ENCODE data around the gene TMEM236.

The TMEM236 gene

GRCh38 chr10:17820943-17821342 lies 68.9 kb downstream of the TMEM236 start:
- DNase-seq (ENCODE audit: low read depth in 3 of 3), result no peak

DNA sequence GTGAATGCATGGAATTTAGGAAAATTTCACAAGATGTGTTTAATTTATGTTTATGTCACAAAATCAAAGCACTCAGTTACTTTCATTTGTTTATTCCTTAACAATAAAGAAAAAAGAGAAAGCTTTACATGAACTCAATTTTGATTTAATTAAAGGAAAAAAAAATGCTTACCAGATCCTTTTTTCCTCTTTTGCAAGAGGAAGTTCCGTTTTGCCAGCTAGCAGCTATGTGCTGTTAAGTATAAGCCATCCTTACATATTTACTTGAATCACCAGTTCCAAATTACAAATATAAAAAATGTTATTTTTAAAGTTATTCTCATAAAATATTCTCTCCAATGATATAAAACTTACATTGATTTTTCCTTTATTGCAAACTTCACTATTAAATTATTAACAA lies 69.9 kb downstream of the TMEM236 start:
- no peak for DNase-seq (ENCODE audit: low read depth in 3 of 3)

DNA sequence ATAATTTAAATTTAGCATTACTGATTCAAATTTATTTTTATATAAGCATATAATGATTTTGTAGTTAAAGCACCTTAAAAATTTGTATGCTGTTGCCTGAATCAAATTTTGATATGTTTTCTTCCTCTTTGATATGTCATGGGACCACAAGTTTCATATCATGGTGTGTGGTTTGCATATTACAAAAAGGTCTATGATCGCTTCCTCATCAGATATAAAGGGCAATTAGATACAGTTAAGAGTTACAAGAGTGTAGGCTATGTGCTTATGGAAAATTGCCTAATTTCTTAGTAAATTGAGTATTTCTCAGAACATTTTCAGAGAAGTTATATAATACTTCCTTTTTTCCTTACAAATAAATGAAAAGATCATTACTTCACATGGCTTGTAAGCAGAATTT lies 79.3 kb downstream of the TMEM236 start:
- DNase-seq (ENCODE audit: low read depth in 3 of 3), result no peak

GRCh38 chr10:17831896-17832295 lies 79.9 kb downstream of the TMEM236 start:
- DNase-seq (ENCODE audit: low read depth in 3 of 3), result no peak

DNA sequence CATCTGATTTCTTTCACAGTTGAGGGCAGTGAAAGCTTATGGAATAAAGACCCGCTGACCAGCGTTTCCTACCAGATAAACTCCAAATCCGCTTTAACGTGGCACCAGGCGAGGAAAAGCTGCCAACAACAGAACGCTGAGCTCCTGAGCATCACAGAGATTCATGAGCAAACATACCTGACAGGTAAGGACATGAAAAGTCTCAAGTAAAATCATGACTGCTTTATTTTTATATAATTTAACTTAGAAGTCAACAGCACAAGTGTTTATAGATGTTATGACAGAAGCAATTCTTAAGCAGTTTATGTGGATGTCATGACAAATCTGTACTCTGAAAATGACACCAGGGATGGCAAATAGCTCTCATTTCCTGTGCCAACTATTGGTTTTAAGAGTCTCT lies 81.7 kb downstream of the TMEM236 start:
- DNase-seq (ENCODE audit: low read depth in 3 of 3), result no peak

DNA sequence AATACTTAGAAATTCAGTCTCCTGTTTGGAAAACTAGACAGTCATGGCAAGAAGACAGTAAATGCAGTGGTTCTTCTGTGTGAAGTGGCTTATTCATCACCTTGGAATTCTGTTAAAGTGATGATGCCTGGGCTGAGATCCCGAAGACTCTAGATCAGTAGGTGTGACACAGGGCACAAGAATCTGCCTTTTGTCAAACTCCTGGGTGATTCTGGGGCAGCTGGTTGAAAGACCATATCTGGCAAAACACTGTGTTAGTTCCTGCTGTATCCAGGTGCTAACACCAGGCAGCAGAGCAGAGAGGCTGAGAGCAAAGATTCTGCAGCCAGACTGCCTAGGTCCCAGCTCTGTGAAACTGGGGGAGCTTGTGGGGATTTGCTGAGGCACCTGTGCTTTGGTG lies 83.7 kb downstream of the TMEM236 start:
- DNase-seq (ENCODE audit: low read depth in 3 of 3), result no peak

DNA sequence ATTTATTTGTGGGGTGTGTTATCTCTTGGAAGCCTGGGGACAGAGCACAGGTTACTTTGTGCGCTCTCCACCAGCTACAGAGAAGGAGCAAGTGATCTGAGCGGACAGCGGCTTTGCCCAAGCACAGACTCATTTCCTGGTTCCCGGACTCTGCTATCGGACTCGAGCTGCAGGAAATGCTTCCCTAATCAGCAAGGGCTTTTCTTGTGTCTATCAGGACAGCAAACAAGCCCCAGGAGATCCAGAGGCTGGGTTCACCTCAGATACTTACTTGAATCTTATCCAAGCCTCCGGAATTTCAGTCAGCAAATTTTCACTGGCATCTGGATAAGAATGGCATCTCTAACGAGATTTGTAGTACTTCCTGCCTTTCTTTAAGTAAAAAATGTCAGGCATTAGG lies 84.9 kb downstream of the TMEM236 start:
- no peak for DNase-seq (ENCODE audit: low read depth in 3 of 3)

DNA sequence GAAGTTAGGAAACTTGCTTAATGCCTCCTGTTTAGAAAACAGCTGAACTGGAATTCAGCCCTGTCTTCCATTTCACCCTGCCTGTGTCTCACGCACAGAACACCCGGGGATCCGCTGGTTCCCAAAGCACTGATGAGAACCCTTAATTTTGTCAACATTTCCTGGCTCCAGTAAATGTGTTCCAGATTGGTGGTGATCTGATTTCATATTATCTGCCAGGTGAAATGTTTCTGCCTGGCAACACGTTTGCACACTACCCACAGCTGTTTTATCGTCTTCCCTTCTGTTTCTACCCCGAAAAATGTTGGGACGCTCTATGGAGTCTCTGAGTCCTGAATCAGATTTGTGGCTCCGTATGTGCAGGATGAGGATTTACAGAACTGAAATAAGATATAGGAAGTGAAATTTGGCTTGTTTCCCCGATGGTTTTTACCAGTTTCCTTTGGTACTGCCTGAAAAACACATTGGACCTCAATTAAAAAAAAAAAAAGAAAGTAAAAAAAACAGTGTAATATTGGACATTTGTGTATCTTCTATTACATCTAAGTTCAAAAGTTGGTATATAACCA lies 86.2 kb downstream of the TMEM236 start:
- DNase-seq (ENCODE audit: low read depth in 3 of 3), result no peak

- DNase-seq (ENCODE audit: low read depth in 3 of 3), result no peak
Observed at GRCh38 chr10:17841050-17841449, 89.0 kb downstream of the TMEM236 start.

GRCh38 chr10:17842641-17843040 lies 90.6 kb downstream of the TMEM236 start:
- DNase-seq (ENCODE audit: low read depth in 3 of 3), result no peak

- DNase-seq (ENCODE audit: low read depth in 3 of 3), result no peak
Observed at GRCh38 chr10:17847585-17848296, 95.7 kb downstream of the TMEM236 start.

- no peak for DNase-seq (ENCODE audit: low read depth in 3 of 3)
Observed at GRCh38 chr10:17848646-17849045, 96.6 kb downstream of the TMEM236 start.
